Ishikawa (cell line): ENCODE measurements around the gene CYP17A1.

Experiments used
- CEBPB ChIP-seq: IDR thresholded peaks from 2 replicates; pipeline ENCODE4 v1.6.1; 2012
- CREB1 ChIP-seq: IDR thresholded peaks from 2 replicates; pipeline ENCODE4 v1.6.1; 2012; ENCODE audit warnings: low read depth
- EGR1 ChIP-seq: IDR thresholded peaks from 2 replicates; pipeline ENCODE4 v1.6.1; 2012
- EP300 ChIP-seq: IDR thresholded peaks from 2 replicates; pipeline ENCODE4 v1.6.1; 2012; ENCODE audit warnings: borderline replicate concordance
- FOXM1 ChIP-seq: IDR thresholded peaks from 2 replicates; pipeline ENCODE4 v1.6.1; 2012; ENCODE audit warnings: low read depth, borderline replicate concordance
- MAX ChIP-seq: IDR thresholded peaks from 2 replicates; pipeline ENCODE4 v1.6.1; 2012
- NFIC ChIP-seq: IDR thresholded peaks from 2 replicates; pipeline ENCODE4 v1.6.1; 2012
- RAD21 ChIP-seq: IDR thresholded peaks from 2 replicates; pipeline ENCODE4 v1.6.1; 2012; ENCODE audit warnings: low read depth
- TAF1 ChIP-seq: IDR thresholded peaks from 2 replicates; pipeline ENCODE4 v1.6.1; 2012; ENCODE audit warnings: low read depth, mild to moderate bottlenecking
- TCF12 ChIP-seq: IDR thresholded peaks from 2 replicates; pipeline ENCODE4 v1.6.1; 2012; ENCODE audit warnings: low read depth
- TEAD4 ChIP-seq: IDR thresholded peaks from 2 replicates; pipeline ENCODE4 v1.6.1; 2012
- YY1 ChIP-seq: IDR thresholded peaks from 2 replicates; pipeline ENCODE4 v1.6.1; 2012; ENCODE audit warnings: low read depth
- ZBTB7A ChIP-seq: IDR thresholded peaks from 2 replicates; pipeline ENCODE4 v1.6.1; 2012; ENCODE audit warnings: low read depth
- TF ChIP-seq, protein P1 (sequence below): IDR thresholded peaks from 2 replicates; pipeline ENCODE4 v1.6.1; 2012; ENCODE audit warnings: low read depth, mild to moderate bottlenecking
- TF ChIP-seq, protein P2 (sequence below): IDR thresholded peaks from 2 replicates; pipeline ENCODE4 v1.6.1; 2012

The CYP17A1 gene

DNA sequence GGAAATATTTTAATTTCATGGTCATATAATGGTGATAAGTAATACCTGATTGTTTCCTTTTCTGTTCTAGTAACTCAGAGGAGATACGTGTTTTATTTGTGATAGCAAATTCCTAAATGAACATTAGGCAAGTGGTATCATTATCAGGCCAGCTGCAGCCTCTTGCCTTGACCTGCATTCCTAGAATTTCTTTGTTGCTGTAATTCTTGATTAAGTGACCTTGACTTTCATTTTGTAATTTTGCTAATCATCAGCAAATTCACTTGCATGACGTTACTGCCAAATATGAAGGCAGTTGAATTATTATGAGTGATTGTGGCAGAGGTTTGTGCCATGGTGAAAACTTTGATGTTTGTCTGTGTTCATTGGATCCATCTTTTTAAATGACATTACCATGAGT, 26.4 kb upstream of the CYP17A1 start:
- TF ChIP-seq MAX: no peak
- no peak for TF ChIP-seq TCF12
- no peak for TF ChIP-seq YY1

GRCh38 chr10:102859911-102860310, 22.7 kb upstream of the CYP17A1 start:
- TF ChIP-seq, protein P1, sequence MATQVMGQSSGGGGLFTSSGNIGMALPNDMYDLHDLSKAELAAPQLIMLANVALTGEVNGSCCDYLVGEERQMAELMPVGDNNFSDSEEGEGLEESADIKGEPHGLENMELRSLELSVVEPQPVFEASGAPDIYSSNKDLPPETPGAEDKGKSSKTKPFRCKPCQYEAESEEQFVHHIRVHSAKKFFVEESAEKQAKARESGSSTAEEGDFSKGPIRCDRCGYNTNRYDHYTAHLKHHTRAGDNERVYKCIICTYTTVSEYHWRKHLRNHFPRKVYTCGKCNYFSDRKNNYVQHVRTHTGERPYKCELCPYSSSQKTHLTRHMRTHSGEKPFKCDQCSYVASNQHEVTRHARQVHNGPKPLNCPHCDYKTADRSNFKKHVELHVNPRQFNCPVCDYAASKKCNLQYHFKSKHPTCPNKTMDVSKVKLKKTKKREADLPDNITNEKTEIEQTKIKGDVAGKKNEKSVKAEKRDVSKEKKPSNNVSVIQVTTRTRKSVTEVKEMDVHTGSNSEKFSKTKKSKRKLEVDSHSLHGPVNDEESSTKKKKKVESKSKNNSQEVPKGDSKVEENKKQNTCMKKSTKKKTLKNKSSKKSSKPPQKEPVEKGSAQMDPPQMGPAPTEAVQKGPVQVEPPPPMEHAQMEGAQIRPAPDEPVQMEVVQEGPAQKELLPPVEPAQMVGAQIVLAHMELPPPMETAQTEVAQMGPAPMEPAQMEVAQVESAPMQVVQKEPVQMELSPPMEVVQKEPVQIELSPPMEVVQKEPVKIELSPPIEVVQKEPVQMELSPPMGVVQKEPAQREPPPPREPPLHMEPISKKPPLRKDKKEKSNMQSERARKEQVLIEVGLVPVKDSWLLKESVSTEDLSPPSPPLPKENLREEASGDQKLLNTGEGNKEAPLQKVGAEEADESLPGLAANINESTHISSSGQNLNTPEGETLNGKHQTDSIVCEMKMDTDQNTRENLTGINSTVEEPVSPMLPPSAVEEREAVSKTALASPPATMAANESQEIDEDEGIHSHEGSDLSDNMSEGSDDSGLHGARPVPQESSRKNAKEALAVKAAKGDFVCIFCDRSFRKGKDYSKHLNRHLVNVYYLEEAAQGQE: no peak
- TF ChIP-seq TEAD4: no peak
- TF ChIP-seq EGR1: no peak
- TF ChIP-seq CREB1: no peak
- TF ChIP-seq YY1: no peak
- no peak for TF ChIP-seq TAF1
- no peak for TF ChIP-seq RAD21
- TF ChIP-seq CEBPB: no peak
- TF ChIP-seq MAX: no peak
- TF ChIP-seq EP300: no peak
- no peak for TF ChIP-seq ZBTB7A

DNA sequence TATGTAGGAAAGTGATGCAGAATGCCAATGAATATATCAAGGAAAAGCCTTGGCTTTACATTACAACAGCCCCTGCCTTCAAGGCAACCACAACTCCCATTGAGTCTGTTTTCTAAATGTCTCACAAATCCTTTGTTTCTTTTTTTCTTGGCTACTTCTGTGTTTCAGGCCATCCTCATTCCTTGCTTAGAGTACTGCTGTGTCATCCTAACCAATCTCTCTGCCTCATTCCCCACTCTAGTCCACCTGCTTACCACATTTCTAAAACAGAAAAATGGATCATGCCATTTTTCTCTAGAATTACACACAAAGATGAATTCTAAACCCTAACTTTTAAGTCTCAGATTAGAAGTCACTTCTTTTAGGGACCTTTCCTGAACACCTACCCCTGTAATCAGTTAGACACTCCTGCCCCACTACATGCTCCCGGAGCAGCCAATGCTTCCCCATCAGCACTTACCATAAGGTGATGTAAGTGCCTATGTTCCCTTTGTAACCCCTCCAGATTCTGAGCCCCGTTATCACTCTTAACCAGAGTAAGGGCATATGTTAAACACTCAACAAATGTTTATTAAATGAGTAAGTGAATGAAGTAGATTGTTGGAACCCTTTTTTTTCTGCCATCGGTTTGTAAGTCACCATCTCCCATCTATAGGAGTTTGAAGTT, 19.7 kb upstream of the CYP17A1 start:
- TF ChIP-seq TCF12: no peak
- no peak for TF ChIP-seq YY1
- no peak for TF ChIP-seq TEAD4
- TF ChIP-seq RAD21: no peak
- TF ChIP-seq TAF1: no peak
- TF ChIP-seq, protein P1: no peak
- TF ChIP-seq, protein P2, sequence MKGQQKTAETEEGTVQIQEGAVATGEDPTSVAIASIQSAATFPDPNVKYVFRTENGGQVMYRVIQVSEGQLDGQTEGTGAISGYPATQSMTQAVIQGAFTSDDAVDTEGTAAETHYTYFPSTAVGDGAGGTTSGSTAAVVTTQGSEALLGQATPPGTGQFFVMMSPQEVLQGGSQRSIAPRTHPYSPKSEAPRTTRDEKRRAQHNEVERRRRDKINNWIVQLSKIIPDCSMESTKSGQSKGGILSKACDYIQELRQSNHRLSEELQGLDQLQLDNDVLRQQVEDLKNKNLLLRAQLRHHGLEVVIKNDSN: no peak

- TF ChIP-seq ZBTB7A (no peak), CREB1 (no peak), NFIC (no peak), FOXM1 (no peak), EGR1 (no peak), TEAD4 (no peak), EP300 (no peak), TAF1 (no peak), TCF12 (no peak)
- TF ChIP-seq, protein P2: no peak
- TF ChIP-seq, protein P1: no peak
Measured at GRCh38 chr10:102850025-102850518, 12.9 kb upstream of the CYP17A1 start.

DNA sequence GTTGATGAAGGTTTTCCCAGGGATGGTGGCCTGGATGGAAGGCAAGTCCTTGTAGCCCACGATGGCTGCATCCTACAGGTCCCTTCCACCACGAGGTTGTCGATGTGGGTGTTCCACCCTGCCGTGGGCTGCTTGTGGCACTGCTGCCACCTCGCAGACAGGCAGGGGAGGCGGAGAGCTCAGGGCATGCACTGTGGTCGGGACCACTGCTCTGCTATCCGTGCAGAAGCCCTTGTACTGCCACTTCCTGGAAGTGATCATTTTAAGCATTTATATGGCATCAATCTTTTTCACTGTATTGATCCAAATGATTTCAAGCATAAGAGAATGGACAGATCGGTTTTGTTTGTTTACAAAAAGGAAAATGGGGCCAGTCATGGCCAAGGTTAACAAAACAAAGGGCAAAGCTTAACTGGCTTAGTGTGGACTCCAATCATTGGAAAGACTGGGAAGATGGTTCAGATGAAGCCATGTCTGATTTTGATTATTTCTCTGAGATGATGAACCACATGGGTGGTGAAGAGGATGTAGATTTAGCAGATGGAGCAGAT, 8.2 kb upstream of the CYP17A1 start:
- TF ChIP-seq, protein P2: no peak
- TF ChIP-seq ZBTB7A (no peak), YY1 (no peak), RAD21 (no peak), MAX (no peak), EP300 (no peak), CREB1 (no peak), TAF1 (no peak), TEAD4 (no peak), CEBPB (no peak), NFIC (no peak), EGR1 (no peak), FOXM1 (no peak), TCF12 (no peak)
- TF ChIP-seq, protein P1: no peak
